ENCODE results near the gene SERPIND1.

The SERPIND1 gene

GRCh38 chr22:20792966-20793728 is 19.2 kb downstream of the SERPIND1 start:
- no peak for DNase-seq (ENCODE audit: low spot score)

- DNase-seq (ENCODE audit: low spot score): no peak
Measured at GRCh38 chr22:20793748-20794649, 20.1 kb downstream of the SERPIND1 start.

- no peak for DNase-seq (ENCODE audit: low spot score)
Measured at GRCh38 chr22:20794650-20795413, 20.9 kb downstream of the SERPIND1 start.

GRCh38 chr22:20796731-20797130 is 22.8 kb downstream of the SERPIND1 start:
- DNase-seq (ENCODE audit: low spot score): no peak

- DNase-seq (ENCODE audit: low spot score): no peak
Measured at GRCh38 chr22:20798218-20798617, 24.3 kb downstream of the SERPIND1 start.

GRCh38 chr22:20798974-20799373 is 25.1 kb downstream of the SERPIND1 start:
- DNase-seq (ENCODE audit: low spot score): no peak

- no peak for DNase-seq (ENCODE audit: low spot score)
Measured at GRCh38 chr22:20799449-20799848, 25.5 kb downstream of the SERPIND1 start.

- no peak for DNase-seq (ENCODE audit: low spot score)
Measured at GRCh38 chr22:20802452-20802851, 28.5 kb downstream of the SERPIND1 start.

GRCh38 chr22:20802922-20803553 is 29.1 kb downstream of the SERPIND1 start:
- no peak for DNase-seq (ENCODE audit: low spot score)

GRCh38 chr22:20803696-20804324 is 29.9 kb downstream of the SERPIND1 start:
- peak; percentile 45 for DNase-seq (ENCODE audit: low spot score)

- no peak for DNase-seq (ENCODE audit: low spot score)
Measured at GRCh38 chr22:20804650-20805049, 30.7 kb downstream of the SERPIND1 start.

GRCh38 chr22:20805972-20806471 is 32.1 kb downstream of the SERPIND1 start:
- DNase-seq (ENCODE audit: low spot score): no peak

GRCh38 chr22:20807315-20807752 is 33.4 kb downstream of the SERPIND1 start:
- no peak for DNase-seq (ENCODE audit: low spot score)

GRCh38 chr22:20808844-20809243 is 34.9 kb downstream of the SERPIND1 start:
- DNase-seq (ENCODE audit: low spot score): no peak

GRCh38 chr22:20809538-20810185 is 35.7 kb downstream of the SERPIND1 start:
- no peak for DNase-seq (ENCODE audit: low spot score)

- DNase-seq (ENCODE audit: low spot score): no peak
Measured at GRCh38 chr22:20810645-20811044, 36.7 kb downstream of the SERPIND1 start.

GRCh38 chr22:20811171-20811570 is 37.3 kb downstream of the SERPIND1 start:
- DNase-seq (ENCODE audit: low spot score): no peak

GRCh38 chr22:20811971-20812660 is 38.2 kb downstream of the SERPIND1 start:
- no peak for DNase-seq (ENCODE audit: low spot score)

GRCh38 chr22:20813056-20813455 is 39.1 kb downstream of the SERPIND1 start:
- DNase-seq (ENCODE audit: low spot score): no peak

- no peak for DNase-seq (ENCODE audit: low spot score)
Measured at GRCh38 chr22:20814221-20814808, 40.4 kb downstream of the SERPIND1 start.

Measured in HuH-7.5 (cell line).